Neural progenitor cell (in vitro differentiated cells): Measurements from ENCODE around the gene MKNK2. TPM values are rescaled to one million over a fixed set of nuclear protein-coding genes. Genes with fewer than 3 reads are reported as not detected.

Experiments used
- DNase-seq: peaks from one replicate; pipeline ENCODE4 v3.0.0-alpha.2; 2016; ENCODE audit warnings: low spot score
- H2AFZ ChIP-seq: fragments of 200-600 bp; sonication (generic); replicated peaks from 2 replicates; pipeline ENCODE4 v1.6.1; 2016; ENCODE audit warnings: antibody characterized with exemption
- H3F3A ChIP-seq: fragments of 200-600 bp; sonication (generic); 2 replicates; pipeline ENCODE4 v1.6.1; 2016; ENCODE audit warnings: antibody characterized with exemption, low read depth
- H3K27ac ChIP-seq: fragments of 200-600 bp; sonication (generic); 2 replicates; pipeline ENCODE4 v1.5.1; 2016; ENCODE audit warnings: mild to moderate bottlenecking
- H3K27me3 ChIP-seq: fragments of 200-600 bp; sonication (generic); 2 replicates; pipeline ENCODE4 v1.6.1; 2016; ENCODE audit warnings: mild to moderate bottlenecking, moderate library complexity
- H3K36me3 ChIP-seq: fragments of 200-600 bp; sonication (generic); 2 replicates; pipeline ENCODE4 v1.5.1; 2016
- H3K4me1 ChIP-seq: fragments of 200-600 bp; sonication (generic); 2 replicates; pipeline ENCODE4 v1.6.1; 2016; ENCODE audit warnings: mixed run types
- H3K4me2 ChIP-seq: fragments of 200-600 bp; sonication (generic); 2 replicates; pipeline ENCODE4 v1.6.1; 2016
- H3K4me3 ChIP-seq: fragments of 200-600 bp; sonication (generic); 2 replicates; pipeline ENCODE4 v1.5.1; 2016
- H3K79me2 ChIP-seq: fragments of 200-600 bp; sonication (generic); 2 replicates; pipeline ENCODE4 v1.6.1; 2016; ENCODE audit warnings: low read depth
- H3K9ac ChIP-seq: fragments of 200-600 bp; sonication (generic); 2 replicates; pipeline ENCODE4 v1.6.1; 2016
- H3K9me3 ChIP-seq: fragments of 200-600 bp; sonication (generic); 2 replicates; pipeline ENCODE4 v1.5.1; 2016; ENCODE audit warnings: low read depth
- H4K20me1 ChIP-seq: fragments of 200-600 bp; sonication (generic); 2 replicates; pipeline ENCODE4 v1.6.1; 2016; ENCODE audit warnings: low read depth
- H3K27ac Mint-ChIP-seq: 3 replicates; pipeline ENCODE4 v1.8.0; 2021; ENCODE audit warnings: mixed read lengths
- H3K27me3 Mint-ChIP-seq: 2 replicates; pipeline ENCODE4 v1.8.0; 2022; ENCODE audit warnings: low read depth, mild to moderate bottlenecking, inconsistent platforms, moderate library complexity, mixed read lengths; ENCODE audit not compliant: insufficient read depth
- H3K36me3 Mint-ChIP-seq: 3 replicates; pipeline ENCODE4 v1.8.0; 2021; ENCODE audit warnings: mixed read lengths
- H3K4me1 Mint-ChIP-seq: 3 replicates; pipeline ENCODE4 v1.8.0; 2021; ENCODE audit warnings: mixed read lengths
- H3K4me3 Mint-ChIP-seq: 3 replicates; pipeline ENCODE4 v1.8.0; 2021; ENCODE audit warnings: mild to moderate bottlenecking, moderate library complexity, mixed read lengths
- H3K9me3 Mint-ChIP-seq: 3 replicates; pipeline ENCODE4 v1.8.0; 2020; ENCODE audit warnings: mixed read lengths
- EZH2 ChIP-seq: fragments of 200-600 bp; sonication (generic); IDR thresholded peaks from 2 replicates; pipeline ENCODE4 v1.6.1; 2017; ENCODE audit warnings: antibody characterized with exemption, mild to moderate bottlenecking, moderate library complexity
- EZH2phosphoT487 ChIP-seq: fragments of 200-600 bp; sonication (generic); IDR thresholded peaks from 2 replicates; pipeline ENCODE4 v1.6.1; 2017; ENCODE audit warnings: antibody characterized with exemption
- total RNA-seq: library from RNA; depleted of rRNA; stranded (reverse); fragments of >200 nt; gene quantifications from 2 replicates; pipeline ENCODE4 v1.2.3, GENCODE V29; 2015; ENCODE audit warnings: low replicate concordance
- TF ChIP-seq, protein P1 (sequence below): fragments of 200-600 bp; sonication (generic); IDR thresholded peaks from 2 replicates; pipeline ENCODE4 v1.5.1; 2017; ENCODE audit warnings: antibody characterized with exemption, mild to moderate bottlenecking

MKNK2 gene
- 46.0 and 106 TPM in 2 replicates for total RNA-seq

DNA sequence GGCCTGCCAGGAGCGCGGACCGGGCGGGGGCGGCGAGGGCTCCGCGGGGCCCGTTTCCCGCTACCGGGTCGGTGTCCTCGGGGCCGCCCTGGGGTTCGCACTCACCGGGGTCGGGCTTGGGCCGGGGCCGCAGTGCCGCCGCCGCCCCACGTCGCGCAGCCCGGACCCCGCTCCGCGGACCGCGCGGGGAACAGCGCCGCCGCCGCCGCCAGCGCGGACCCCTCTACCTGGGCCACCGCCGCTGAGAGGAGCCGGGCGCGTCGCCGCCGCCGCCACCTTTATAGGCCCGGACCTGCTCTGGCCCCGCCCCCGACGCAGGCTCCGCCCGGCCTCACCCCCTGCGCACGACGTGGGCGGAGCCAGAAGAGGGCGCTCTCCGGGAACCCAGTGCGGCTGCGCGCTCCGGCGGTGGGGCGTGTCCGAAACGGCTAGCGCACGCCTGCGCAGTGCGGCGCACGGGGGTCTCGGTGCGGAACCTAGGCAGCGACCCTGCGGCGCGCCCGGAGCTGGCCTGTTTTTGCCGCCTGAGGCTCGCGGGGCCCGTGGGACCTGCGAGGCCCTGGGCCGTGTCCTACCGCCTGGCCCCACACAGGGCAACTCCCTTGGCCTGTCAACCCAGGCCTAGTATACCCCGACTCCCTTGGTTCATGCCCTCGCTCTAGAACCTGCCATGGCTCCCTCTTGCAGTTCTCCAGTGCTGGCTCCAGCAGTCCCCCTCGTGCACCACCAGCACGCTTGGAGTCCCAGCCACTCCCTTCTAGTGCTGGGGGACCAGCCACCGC lies at the start of gene MKNK2:
TSS of gene MKNK2 (minus strand) at position 254 of the 782 bp plus-strand sequence. CDS start 393 bp downstream, outside the sequence.
- Mint-ChIP-seq H3K27me3 (peaks cover 3% of the 10 kb centered on the region), H3K4me1 (peaks cover 26% of the 10 kb centered on the region), H3K27ac (no peak within 1 kb of the TSS), H3K36me3 (no peaks in the 10 kb centered on the region), H3K4me3 (peak within 1 kb of the TSS; percentile 92), H3K9me3 (no peaks in the 10 kb centered on the region)
- Histone ChIP-seq H3K9me3 (no peaks in the 10 kb centered on the region), H3F3A (peaks cover 10% of the 10 kb centered on the region), H3K4me3 (peak within 1 kb of the TSS; percentile 100), H3K79me2 (peaks cover 43% of the 10 kb centered on the region), H3K27ac (peak within 1 kb of the TSS; percentile 19), H3K9ac (peak within 1 kb of the TSS; percentile 85), H3K4me2 (peak within 1 kb of the TSS; percentile 99), H4K20me1 (peaks cover 46% of the 10 kb centered on the region), H2AFZ (no peak within 1 kb of the TSS), H3K36me3 (no peaks in the 10 kb centered on the region), H3K27me3 (no peaks in the 10 kb centered on the region), H3K4me1 (peaks cover 8% of the 10 kb centered on the region)
- TF ChIP-seq EZH2, result no peak
- TF ChIP-seq, protein P1, sequence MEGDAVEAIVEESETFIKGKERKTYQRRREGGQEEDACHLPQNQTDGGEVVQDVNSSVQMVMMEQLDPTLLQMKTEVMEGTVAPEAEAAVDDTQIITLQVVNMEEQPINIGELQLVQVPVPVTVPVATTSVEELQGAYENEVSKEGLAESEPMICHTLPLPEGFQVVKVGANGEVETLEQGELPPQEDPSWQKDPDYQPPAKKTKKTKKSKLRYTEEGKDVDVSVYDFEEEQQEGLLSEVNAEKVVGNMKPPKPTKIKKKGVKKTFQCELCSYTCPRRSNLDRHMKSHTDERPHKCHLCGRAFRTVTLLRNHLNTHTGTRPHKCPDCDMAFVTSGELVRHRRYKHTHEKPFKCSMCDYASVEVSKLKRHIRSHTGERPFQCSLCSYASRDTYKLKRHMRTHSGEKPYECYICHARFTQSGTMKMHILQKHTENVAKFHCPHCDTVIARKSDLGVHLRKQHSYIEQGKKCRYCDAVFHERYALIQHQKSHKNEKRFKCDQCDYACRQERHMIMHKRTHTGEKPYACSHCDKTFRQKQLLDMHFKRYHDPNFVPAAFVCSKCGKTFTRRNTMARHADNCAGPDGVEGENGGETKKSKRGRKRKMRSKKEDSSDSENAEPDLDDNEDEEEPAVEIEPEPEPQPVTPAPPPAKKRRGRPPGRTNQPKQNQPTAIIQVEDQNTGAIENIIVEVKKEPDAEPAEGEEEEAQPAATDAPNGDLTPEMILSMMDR, result peak; percentile 68
- peak; percentile 97 for DNase-seq

DNA sequence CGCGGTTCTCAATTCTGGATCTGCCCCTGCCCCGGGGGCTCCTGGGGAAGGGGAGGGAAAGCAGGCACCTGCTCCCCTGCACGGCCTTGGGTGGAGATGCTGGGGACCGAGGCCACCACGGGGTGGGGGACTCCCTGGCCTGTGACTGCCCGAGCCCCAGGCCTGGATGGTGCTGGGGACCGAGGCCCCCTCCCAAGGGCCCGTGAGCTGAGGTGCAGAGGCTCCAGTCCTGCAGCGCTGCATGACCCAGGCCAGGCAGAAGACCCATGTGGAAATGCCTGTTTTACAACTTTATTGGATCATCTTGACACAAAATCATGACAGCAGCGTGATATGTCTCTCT lies 49.6 kb upstream of the MKNK2 start:
- Histone ChIP-seq H3K27ac (no peak overlapping the region), H3K36me3 (no peaks in the 10 kb centered on the region), H3K4me1 (peaks cover 7% of the 10 kb centered on the region), H3K4me2 (no peak overlapping the region), H4K20me1 (peaks cover 32% of the 10 kb centered on the region), H3K9me3 (no peaks in the 10 kb centered on the region), H3K4me3 (no peak overlapping the region), H3K79me2 (peaks cover 22% of the 10 kb centered on the region), H3F3A (peaks cover 20% of the 10 kb centered on the region), H2AFZ (no peak overlapping the region), H3K27me3 (no peaks in the 10 kb centered on the region), H3K9ac (no peak overlapping the region)
- H3K27me3 Mint-ChIP-seq, result peaks cover 15% of the 10 kb centered on the region
- TF ChIP-seq EZH2phosphoT487 (no peak), EZH2 (no peak)
- TF ChIP-seq, protein P1, result no peak
- H3K27ac Mint-ChIP-seq, result no peak overlapping the region
- H3K4me3 Mint-ChIP-seq, result no peak overlapping the region
- peaks cover 22% of the 10 kb centered on the region for H3K36me3 Mint-ChIP-seq
- H3K9me3 Mint-ChIP-seq, result no peaks in the 10 kb centered on the region
- peaks cover 2% of the 10 kb centered on the region for H3K4me1 Mint-ChIP-seq
- DNase-seq, result no peak

GRCh38 chr19:2099937-2100718 lies 49.1 kb upstream of the MKNK2 start:
- peaks cover 15% of the 10 kb centered on the region for H3K27me3 Mint-ChIP-seq
- Histone ChIP-seq H4K20me1 (peaks cover 32% of the 10 kb centered on the region), H3K9ac (no peak overlapping the region), H3F3A (peaks cover 26% of the 10 kb centered on the region), H3K4me2 (no peak overlapping the region), H3K27ac (no peak overlapping the region), H3K36me3 (no peaks in the 10 kb centered on the region), H2AFZ (no peak overlapping the region), H3K27me3 (no peaks in the 10 kb centered on the region), H3K4me3 (no peak overlapping the region), H3K4me1 (peaks cover 7% of the 10 kb centered on the region), H3K9me3 (no peaks in the 10 kb centered on the region), H3K79me2 (peaks cover 26% of the 10 kb centered on the region)
- TF ChIP-seq EZH2 (no peak), EZH2phosphoT487 (no peak)
- TF ChIP-seq, protein P1, result no peak
- H3K36me3 Mint-ChIP-seq, result peaks cover 17% of the 10 kb centered on the region
- no peak overlapping the region for H3K27ac Mint-ChIP-seq
- no peak for DNase-seq
- no peak overlapping the region for H3K4me3 Mint-ChIP-seq
- no peaks in the 10 kb centered on the region for H3K9me3 Mint-ChIP-seq
- H3K4me1 Mint-ChIP-seq, result peaks cover 3% of the 10 kb centered on the region
